Mesendoderm (in vitro differentiated cells): ENCODE data around the gene P4HA3.

Source experiments
- DNase-seq: peaks from one replicate; pipeline ENCODE4 v3.0.0; 2013
- H2AK5ac ChIP-seq: 2 replicates; pipeline ENCODE4 v1.6.1; 2013; ENCODE audit warnings: low read length, inconsistent platforms
- H2BK120ac ChIP-seq: 2 replicates; pipeline ENCODE4 v1.6.1; 2013; ENCODE audit warnings: low read depth, mild to moderate bottlenecking, low read length, moderate library complexity, mixed read lengths
- H2BK15ac ChIP-seq: replicated peaks from 2 replicates; pipeline ENCODE4 v1.6.1; 2013; ENCODE audit warnings: low read depth, mild to moderate bottlenecking, moderate library complexity
- H2BK5ac ChIP-seq: 2 replicates; pipeline ENCODE4 v1.6.1; 2013; ENCODE audit warnings: low read length, inconsistent platforms
- H3K18ac ChIP-seq: 2 replicates; pipeline ENCODE4 v1.6.1; 2013; ENCODE audit warnings: mild to moderate bottlenecking, low read length, mixed read lengths
- H3K23ac ChIP-seq: one replicate; pipeline ENCODE4 v1.6.1; 2013; ENCODE audit warnings: low read length
- H3K27ac ChIP-seq: 2 replicates; pipeline ENCODE4 v1.5.1; 2013; ENCODE audit warnings: low read depth, mild to moderate bottlenecking, inconsistent platforms, low read length, moderate library complexity
- H3K27me3 ChIP-seq: 2 replicates; pipeline ENCODE4 v1.6.1; 2013; ENCODE audit warnings: low read length, control low read depth, mild to moderate bottlenecking, inconsistent platforms; ENCODE audit not compliant: insufficient read depth, poor library complexity
- H3K36me3 ChIP-seq: 2 replicates; pipeline ENCODE4 v1.6.1; 2013; ENCODE audit warnings: low read length, inconsistent platforms; ENCODE audit not compliant: control insufficient read depth, insufficient read depth
- H3K4ac ChIP-seq: one replicate; pipeline ENCODE4 v1.6.1; 2013; ENCODE audit warnings: low read depth, mild to moderate bottlenecking, low read length, moderate library complexity
- H3K4me1 ChIP-seq: 2 replicates; pipeline ENCODE4 v1.6.1; 2013; ENCODE audit warnings: low read depth, low read length, inconsistent platforms; ENCODE audit not compliant: control insufficient read depth
- H3K4me2 ChIP-seq: 2 replicates; pipeline ENCODE4 v1.6.1; 2013; ENCODE audit warnings: low read length
- H3K4me3 ChIP-seq: 2 replicates; pipeline ENCODE4 v1.5.1; 2013; ENCODE audit warnings: mild to moderate bottlenecking, low read length
- H3K56ac ChIP-seq: one replicate; pipeline ENCODE4 v1.6.1; 2013; ENCODE audit warnings: low read length
- H3K79me1 ChIP-seq: 2 replicates; pipeline ENCODE4 v1.6.1; 2013; ENCODE audit warnings: low read length, inconsistent platforms
- H3K79me2 ChIP-seq: 2 replicates; pipeline ENCODE4 v1.6.1; 2013; ENCODE audit warnings: mild to moderate bottlenecking, low read length; ENCODE audit not compliant: control insufficient read depth, insufficient read depth
- H3K9ac ChIP-seq: 2 replicates; pipeline ENCODE4 v1.6.1; 2013; ENCODE audit warnings: low read length, inconsistent platforms
- H4K5ac ChIP-seq: one replicate; pipeline ENCODE4 v1.6.1; 2013; ENCODE audit warnings: low read length
- H4K8ac ChIP-seq: one replicate; pipeline ENCODE4 v1.6.1; 2013; ENCODE audit warnings: low read depth, mild to moderate bottlenecking, control low read depth, low read length, moderate library complexity
- WGBS: extraction: QIAGEN DNeasy Blood & Tissue Kit; methylation state at CpG from one replicate; pipeline ENCODE4 v1.1.7; 2013; ENCODE audit warnings: low lambda C conversion rate, missing lambda C conversion rate; ENCODE audit not compliant: insufficient coverage; ENCODE audit errors: extremely low coverage; 5-methylcytosine and 5-hydroxymethylcytosine counted together

The P4HA3 gene

GRCh38 chr11:74288911-74289310 lies 22.5 kb downstream of the P4HA3 start:
- H3K4me2 ChIP-seq, result no peak overlapping the region
- no peak overlapping the region for H2BK15ac ChIP-seq
- H3K27ac ChIP-seq, result no peak overlapping the region
- no peak overlapping the region for H3K9ac ChIP-seq
- H3K4me1 ChIP-seq, result no peaks in the 10 kb centered on the region
- H3K18ac ChIP-seq, result no peak overlapping the region
- no peaks in the 10 kb centered on the region for H3K79me2 ChIP-seq
- H3K4me3 ChIP-seq, result no peak overlapping the region
- WGBS, result no CpG with 5 or more reads among the region's 4 CpGs
- no peak for DNase-seq
- H4K5ac ChIP-seq, result no peak overlapping the region
- H3K56ac ChIP-seq, result no peak overlapping the region
- no peak overlapping the region for H2BK5ac ChIP-seq
- no peak overlapping the region for H3K23ac ChIP-seq
- no peaks in the 10 kb centered on the region for H3K27me3 ChIP-seq
- no peak overlapping the region for H4K8ac ChIP-seq
- H3K4ac ChIP-seq, result no peak overlapping the region
- H3K79me1 ChIP-seq, result no peaks in the 10 kb centered on the region
- no peaks in the 10 kb centered on the region for H3K36me3 ChIP-seq
- no peak overlapping the region for H2AK5ac ChIP-seq
- H2BK120ac ChIP-seq, result no peak overlapping the region

GRCh38 chr11:74288161-74288560 lies 23.3 kb downstream of the P4HA3 start:
- Histone ChIP-seq H3K27me3 (no peaks in the 10 kb centered on the region), H4K5ac (no peak overlapping the region), H3K79me2 (no peaks in the 10 kb centered on the region), H3K9ac (no peak overlapping the region), H3K56ac (no peak overlapping the region), H3K4ac (no peak overlapping the region), H2BK15ac (no peak overlapping the region), H2BK120ac (no peak overlapping the region), H3K4me1 (no peaks in the 10 kb centered on the region), H3K4me3 (no peak overlapping the region), H4K8ac (no peak overlapping the region), H2BK5ac (no peak overlapping the region), H3K18ac (no peak overlapping the region), H3K36me3 (no peaks in the 10 kb centered on the region), H3K23ac (no peak overlapping the region), H3K79me1 (no peaks in the 10 kb centered on the region), H2AK5ac (no peak overlapping the region), H3K27ac (no peak overlapping the region), H3K4me2 (no peak overlapping the region)
- no CpG with 5 or more reads among the region's 1 CpG for WGBS
- no peak for DNase-seq

GRCh38 chr11:74284466-74284865 lies 27.0 kb downstream of the P4HA3 start:
- H3K27ac ChIP-seq, result no peak overlapping the region
- H2BK15ac ChIP-seq, result no peak overlapping the region
- no peak overlapping the region for H2BK120ac ChIP-seq
- no peak overlapping the region for H4K8ac ChIP-seq
- H2BK5ac ChIP-seq, result no peak overlapping the region
- DNase-seq, result no peak
- no peaks in the 10 kb centered on the region for H3K4me1 ChIP-seq
- no peak overlapping the region for H3K4ac ChIP-seq
- H3K4me2 ChIP-seq, result no peak overlapping the region
- H3K18ac ChIP-seq, result no peak overlapping the region
- H3K79me2 ChIP-seq, result no peaks in the 10 kb centered on the region
- no peak overlapping the region for H3K4me3 ChIP-seq
- H3K79me1 ChIP-seq, result no peaks in the 10 kb centered on the region
- no peak overlapping the region for H3K56ac ChIP-seq
- no peak overlapping the region for H3K23ac ChIP-seq
- no peaks in the 10 kb centered on the region for H3K36me3 ChIP-seq
- no peaks in the 10 kb centered on the region for H3K27me3 ChIP-seq
- WGBS, result no CpG with 5 or more reads among the region's 2 CpGs
- no peak overlapping the region for H4K5ac ChIP-seq
- no peak overlapping the region for H3K9ac ChIP-seq
- H2AK5ac ChIP-seq, result no peak overlapping the region

- Histone ChIP-seq H3K4me3 (no peak overlapping the region), H4K8ac (no peak overlapping the region), H4K5ac (no peak overlapping the region), H3K4me1 (no peaks in the 10 kb centered on the region), H3K18ac (no peak overlapping the region), H3K9ac (no peak overlapping the region), H3K56ac (no peak overlapping the region), H2BK120ac (no peak overlapping the region), H2BK15ac (no peak overlapping the region), H3K79me2 (no peaks in the 10 kb centered on the region), H3K27ac (no peak overlapping the region), H2BK5ac (no peak overlapping the region), H3K4ac (no peak overlapping the region), H2AK5ac (no peak overlapping the region), H3K36me3 (no peaks in the 10 kb centered on the region), H3K79me1 (no peaks in the 10 kb centered on the region), H3K4me2 (no peak overlapping the region), H3K23ac (no peak overlapping the region), H3K27me3 (no peaks in the 10 kb centered on the region)
- WGBS, result no CpG with 5 or more reads among the region's 3 CpGs
- no peak for DNase-seq
These were observed 27.8 kb downstream of the P4HA3 start for GRCh38 chr11:74283580-74284180.

GRCh38 chr11:74282914-74283371 lies 28.5 kb downstream of the P4HA3 start:
- no peaks in the 10 kb centered on the region for H3K36me3 ChIP-seq
- peak; percentile 10 for DNase-seq
- no peak overlapping the region for H3K9ac ChIP-seq
- no peak overlapping the region for H2AK5ac ChIP-seq
- no peaks in the 10 kb centered on the region for H3K27me3 ChIP-seq
- H3K79me1 ChIP-seq, result no peaks in the 10 kb centered on the region
- no peak overlapping the region for H2BK5ac ChIP-seq
- H3K18ac ChIP-seq, result no peak overlapping the region
- H3K4me2 ChIP-seq, result no peak overlapping the region
- no peak overlapping the region for H3K56ac ChIP-seq
- no peak overlapping the region for H2BK120ac ChIP-seq
- H4K5ac ChIP-seq, result no peak overlapping the region
- H3K4me3 ChIP-seq, result no peak overlapping the region
- no peaks in the 10 kb centered on the region for H3K4me1 ChIP-seq
- H2BK15ac ChIP-seq, result no peak overlapping the region
- H4K8ac ChIP-seq, result no peak overlapping the region
- H3K27ac ChIP-seq, result no peak overlapping the region
- H3K23ac ChIP-seq, result no peak overlapping the region
- H3K79me2 ChIP-seq, result no peaks in the 10 kb centered on the region
- no CpG with 5 or more reads among the region's 5 CpGs for WGBS
- no peak overlapping the region for H3K4ac ChIP-seq

- no peak overlapping the region for H4K8ac ChIP-seq
- no peak overlapping the region for H3K18ac ChIP-seq
- no peaks in the 10 kb centered on the region for H3K79me2 ChIP-seq
- H3K27me3 ChIP-seq, result no peaks in the 10 kb centered on the region
- H3K56ac ChIP-seq, result no peak overlapping the region
- no peak overlapping the region for H3K4me3 ChIP-seq
- no peaks in the 10 kb centered on the region for H3K4me1 ChIP-seq
- H3K23ac ChIP-seq, result no peak overlapping the region
- no CpG with 5 or more reads among the region's 3 CpGs for WGBS
- H2BK5ac ChIP-seq, result no peak overlapping the region
- H3K4me2 ChIP-seq, result no peak overlapping the region
- no peaks in the 10 kb centered on the region for H3K36me3 ChIP-seq
- H4K5ac ChIP-seq, result no peak overlapping the region
- no peak overlapping the region for H2AK5ac ChIP-seq
- no peak overlapping the region for H3K4ac ChIP-seq
- no peak overlapping the region for H2BK15ac ChIP-seq
- no peak overlapping the region for H3K27ac ChIP-seq
- DNase-seq, result no peak
- H2BK120ac ChIP-seq, result no peak overlapping the region
- H3K79me1 ChIP-seq, result no peaks in the 10 kb centered on the region
- H3K9ac ChIP-seq, result no peak overlapping the region
These were observed 29.0 kb downstream of the P4HA3 start for GRCh38 chr11:74282421-74282820.
